ENCODE results near the gene MAPK11.
A peak's percentile ranks its signal among the peaks of the same experiment; 100 is the strongest.

The MAPK11 gene

GRCh38 chr22:50264104-50264745 is 6.0 kb downstream of the MAPK11 start:
- no peak for DNase-seq
- WGBS (ENCODE audit: insufficient coverage): 97% methylated on average over 15 of the region's 15 CpGs
- Histone ChIP-seq H3K4me3 (ENCODE audit: control insufficient read depth in 1 of 7, extremely low read depth in 1 of 7, insufficient read depth in 4 of 7, low read depth in 2 of 7, low read length in 6 of 7) (no peak overlapping the region), H3K27me3 (replicated peaks in 2 of 5; ENCODE audit: control insufficient read depth in 4 of 5, insufficient read depth in 5 of 5, low read length in 4 of 5) (peaks cover 0 to 4% (median 0%) of the 10 kb centered on the region in 5 experiments), H3K9me3 (ENCODE audit: control extremely low read depth in 1 of 5, control insufficient read depth in 4 of 5, insufficient read depth in 2 of 5, low read depth in 1 of 5, low read length in 4 of 5) (peaks cover 0 to 8% (median 0%) of the 10 kb centered on the region in 5 experiments), H3K4me1 (ENCODE audit: control extremely low read depth in 1 of 4, control insufficient read depth in 4 of 4, insufficient read depth in 4 of 4, low read length in 3 of 4) (peaks cover 0 to 41% (median 38%) of the 10 kb centered on the region in 4 experiments), H3K36me3 (ENCODE audit: control insufficient read depth in 4 of 4, insufficient read depth in 4 of 4, low read length in 3 of 4) (peaks cover 0 to 8% (median 4%) of the 10 kb centered on the region in 4 experiments), H3K27ac (ENCODE audit: insufficient read depth in 1 of 2, low read depth in 1 of 2, low read length in 2 of 2, poor library complexity in 1 of 2, severe bottlenecking in 2 of 2) (no peak overlapping the region)
- ChIA-PET POLR2A (no interaction called here), CTCF (interaction anchor here (1.2 to 3.8 kb wide), 5 partner anchors 8 to 78 kb away, joined by 3 to 31 read pairs (median 5); partner anchors contain the start of gene HDAC10)

- H3K4me1 ChIP-seq (ENCODE audit: control extremely low read depth in 1 of 4, control insufficient read depth in 4 of 4, insufficient read depth in 4 of 4, low read length in 3 of 4): peaks cover 0 to 30% (median 27%) of the 10 kb centered on the region in 4 experiments
- no peak for DNase-seq
- peaks cover 0 to 16% (median 7%) of the 10 kb centered on the region in 4 experiments for H3K36me3 ChIP-seq (ENCODE audit: control insufficient read depth in 4 of 4, insufficient read depth in 4 of 4, low read length in 3 of 4)
- peak overlapping the region in 1 of 7 experiments; percentile 72 for H3K4me3 ChIP-seq (ENCODE audit: control insufficient read depth in 1 of 7, extremely low read depth in 1 of 7, insufficient read depth in 4 of 7, low read depth in 2 of 7, low read length in 6 of 7)
- H3K9me3 ChIP-seq (ENCODE audit: control extremely low read depth in 1 of 5, control insufficient read depth in 4 of 5, insufficient read depth in 2 of 5, low read depth in 1 of 5, low read length in 4 of 5): peaks cover 0 to 8% (median 0%) of the 10 kb centered on the region in 5 experiments
- no peaks in the 10 kb centered on the region for H3K27me3 ChIP-seq (replicated peaks in 2 of 5; ENCODE audit: control insufficient read depth in 4 of 5, insufficient read depth in 5 of 5, low read length in 4 of 5)
- ChIA-PET POLR2A (no interaction called here), CTCF (interaction anchor here (0.5 to 3.8 kb wide), 5 partner anchors 10 to 97 kb away, joined by 3 to 31 read pairs (median 6); partner anchors contain the start of gene HDAC10)
- H3K27ac ChIP-seq (ENCODE audit: insufficient read depth in 1 of 2, low read depth in 1 of 2, low read length in 2 of 2, poor library complexity in 1 of 2, severe bottlenecking in 2 of 2): no peak overlapping the region
- 81% methylated on average over 9 of the region's 9 CpGs for WGBS (ENCODE audit: insufficient coverage)
Measured at GRCh38 chr22:50262973-50263617, 7.1 kb downstream of the MAPK11 start.

GRCh38 chr22:50262460-50262911 is 7.7 kb downstream of the MAPK11 start:
- ChIA-PET CTCF (interaction anchor here (0.5 to 3.8 kb wide), 5 partner anchors 10 to 97 kb away, joined by 3 to 31 read pairs (median 6); partner anchors contain the start of gene HDAC10), POLR2A (interaction anchor here (0.6 to 1.2 kb wide), 2 partner anchors 10 to 208 kb away, joined by 3 read pairs; no protein-coding TSS in a partner anchor)
- no peak overlapping the region for H3K27ac ChIP-seq (ENCODE audit: insufficient read depth in 1 of 2, low read depth in 1 of 2, low read length in 2 of 2, poor library complexity in 1 of 2, severe bottlenecking in 2 of 2)

GRCh38 chr22:50261615-50262459 is 8.3 kb downstream of the MAPK11 start, which contains the start of gene MAPK12:
MAPK12 (minus strand) TSS chr22:50261683; CDS start chr22:50261509, 174 bp downstream.
- no peak for DNase-seq
- POLR2A ChIA-PET: interaction anchor here (0.6 to 1.2 kb wide), 2 partner anchors 9 to 209 kb away, joined by 3 read pairs; no protein-coding TSS in a partner anchor
- CTCF ChIA-PET: interaction anchor here (1.1 to 3.8 kb wide), 3 partner anchors 9 to 80 kb away, joined by 5 to 31 read pairs (median 6); partner anchors contain the start of gene HDAC10
- Histone ChIP-seq H3K27me3 (replicated peaks in 2 of 5; ENCODE audit: control insufficient read depth in 4 of 5, insufficient read depth in 5 of 5, low read length in 4 of 5) (no peaks in the 10 kb centered on the region), H3K4me1 (ENCODE audit: control extremely low read depth in 1 of 4, control insufficient read depth in 4 of 4, insufficient read depth in 4 of 4, low read length in 3 of 4) (peaks cover 0 to 26% (median 24%) of the 10 kb centered on the region in 4 experiments), H3K9me3 (ENCODE audit: control extremely low read depth in 1 of 5, control insufficient read depth in 4 of 5, insufficient read depth in 2 of 5, low read depth in 1 of 5, low read length in 4 of 5) (peaks cover 0 to 3% (median 0%) of the 10 kb centered on the region in 5 experiments), H3K4me3 (ENCODE audit: control insufficient read depth in 1 of 7, extremely low read depth in 1 of 7, insufficient read depth in 4 of 7, low read depth in 2 of 7, low read length in 6 of 7) (peak within 1 kb of the TSS; percentile 13 to 72 (median 61)), H3K36me3 (ENCODE audit: control insufficient read depth in 4 of 4, insufficient read depth in 4 of 4, low read length in 3 of 4) (peaks cover 0 to 28% (median 11%) of the 10 kb centered on the region in 4 experiments), H3K27ac (ENCODE audit: insufficient read depth in 1 of 2, low read depth in 1 of 2, low read length in 2 of 2, poor library complexity in 1 of 2, severe bottlenecking in 2 of 2) (no peak within 1 kb of the TSS)
- 1% methylated on average over 39 of the region's 61 CpGs for WGBS (ENCODE audit: insufficient coverage)

More at GRCh38 chr22:50262460-50262911, 7.7 kb downstream of the MAPK11 start:
- H3K36me3 ChIP-seq (ENCODE audit: control insufficient read depth in 4 of 4, insufficient read depth in 4 of 4, low read length in 3 of 4): peaks cover 0 to 21% (median 8%) of the 10 kb centered on the region in 4 experiments
- peaks cover 0 to 26% (median 24%) of the 10 kb centered on the region in 4 experiments for H3K4me1 ChIP-seq (ENCODE audit: control extremely low read depth in 1 of 4, control insufficient read depth in 4 of 4, insufficient read depth in 4 of 4, low read length in 3 of 4)
- H3K9me3 ChIP-seq (ENCODE audit: control extremely low read depth in 1 of 5, control insufficient read depth in 4 of 5, insufficient read depth in 2 of 5, low read depth in 1 of 5, low read length in 4 of 5): peaks cover 0 to 8% (median 0%) of the 10 kb centered on the region in 5 experiments
- 16% methylated on average over 7 of the region's 7 CpGs for WGBS (ENCODE audit: insufficient coverage)
- peak overlapping the region in 1 of 7 experiments; percentile 72 for H3K4me3 ChIP-seq (ENCODE audit: control insufficient read depth in 1 of 7, extremely low read depth in 1 of 7, insufficient read depth in 4 of 7, low read depth in 2 of 7, low read length in 6 of 7)
- peak in 2 of 3 donors; percentile 55 to 63 for DNase-seq
- H3K27me3 ChIP-seq (replicated peaks in 2 of 5; ENCODE audit: control insufficient read depth in 4 of 5, insufficient read depth in 5 of 5, low read length in 4 of 5): no peaks in the 10 kb centered on the region

- ChIA-PET CTCF (interaction anchor here (1.1 kb wide), 1 partner anchor 9 kb away, joined by 5 read pairs; no protein-coding TSS in a partner anchor), POLR2A (no interaction called here)
- peak in 2 of 3 donors; percentile 49 to 65 for DNase-seq
- peaks cover 0 to 33% (median 10%) of the 10 kb centered on the region in 4 experiments for H3K36me3 ChIP-seq (ENCODE audit: control insufficient read depth in 4 of 4, insufficient read depth in 4 of 4, low read length in 3 of 4)
- no peaks in the 10 kb centered on the region for H3K27me3 ChIP-seq (replicated peaks in 2 of 5; ENCODE audit: control insufficient read depth in 4 of 5, insufficient read depth in 5 of 5, low read length in 4 of 5)
- peak overlapping the region; percentile 13 to 72 (median 61) for H3K4me3 ChIP-seq (ENCODE audit: control insufficient read depth in 1 of 7, extremely low read depth in 1 of 7, insufficient read depth in 4 of 7, low read depth in 2 of 7, low read length in 6 of 7)
- no peak overlapping the region for H3K27ac ChIP-seq (ENCODE audit: insufficient read depth in 1 of 2, low read depth in 1 of 2, low read length in 2 of 2, poor library complexity in 1 of 2, severe bottlenecking in 2 of 2)
- H3K9me3 ChIP-seq (ENCODE audit: control extremely low read depth in 1 of 5, control insufficient read depth in 4 of 5, insufficient read depth in 2 of 5, low read depth in 1 of 5, low read length in 4 of 5): no peaks in the 10 kb centered on the region
- H3K4me1 ChIP-seq (ENCODE audit: control extremely low read depth in 1 of 4, control insufficient read depth in 4 of 4, insufficient read depth in 4 of 4, low read length in 3 of 4): peaks cover 0 to 26% (median 24%) of the 10 kb centered on the region in 4 experiments
- under 1% methylated on average over 82 of the region's 92 CpGs for WGBS (ENCODE audit: insufficient coverage)
Measured at GRCh38 chr22:50260801-50261614, 9.2 kb downstream of the MAPK11 start.

- WGBS (ENCODE audit: insufficient coverage): 50% methylated on average over 4 of the region's 11 CpGs
- Histone ChIP-seq H3K27ac (ENCODE audit: insufficient read depth in 1 of 2, low read depth in 1 of 2, low read length in 2 of 2, poor library complexity in 1 of 2, severe bottlenecking in 2 of 2) (no peak overlapping the region), H3K4me1 (ENCODE audit: control extremely low read depth in 1 of 4, control insufficient read depth in 4 of 4, insufficient read depth in 4 of 4, low read length in 3 of 4) (peaks cover 0 to 26% (median 24%) of the 10 kb centered on the region in 4 experiments), H3K9me3 (ENCODE audit: control extremely low read depth in 1 of 5, control insufficient read depth in 4 of 5, insufficient read depth in 2 of 5, low read depth in 1 of 5, low read length in 4 of 5) (no peaks in the 10 kb centered on the region), H3K27me3 (replicated peaks in 2 of 5; ENCODE audit: control insufficient read depth in 4 of 5, insufficient read depth in 5 of 5, low read length in 4 of 5) (no peaks in the 10 kb centered on the region), H3K36me3 (ENCODE audit: control insufficient read depth in 4 of 4, insufficient read depth in 4 of 4, low read length in 3 of 4) (peaks cover 0 to 38% (median 13%) of the 10 kb centered on the region in 4 experiments), H3K4me3 (ENCODE audit: control insufficient read depth in 1 of 7, extremely low read depth in 1 of 7, insufficient read depth in 4 of 7, low read depth in 2 of 7, low read length in 6 of 7) (peak overlapping the region in 4 of 7 experiments; percentile 61 to 72 (median 64))
- CTCF ChIA-PET: interaction anchor here (1.1 kb wide), 1 partner anchor 8 kb away, joined by 5 read pairs; no protein-coding TSS in a partner anchor
- no peak for DNase-seq
- POLR2A ChIA-PET: no interaction called here
Measured at GRCh38 chr22:50260434-50260800, 9.8 kb downstream of the MAPK11 start.
